Activated naive CD8-positive, alpha-beta T cell treated with anti-CD3 and anti-CD28 coated beads, Interleukin-2, amount 50 U/mL, for 16 hours (primary cell): ENCODE results near the gene SNW1.
"Not testable (repeated sequence)": the region's sequence is repeated elsewhere in the genome, so short reads cannot be mapped to it uniquely, and the experiment has no call there.

ENCODE experiments used
- DNase-seq: peaks from one replicate; pipeline ENCODE4 v3.0.0-alpha.2; 2020; ENCODE audit warnings: low read depth, low spot score

SNW1 gene

DNA sequence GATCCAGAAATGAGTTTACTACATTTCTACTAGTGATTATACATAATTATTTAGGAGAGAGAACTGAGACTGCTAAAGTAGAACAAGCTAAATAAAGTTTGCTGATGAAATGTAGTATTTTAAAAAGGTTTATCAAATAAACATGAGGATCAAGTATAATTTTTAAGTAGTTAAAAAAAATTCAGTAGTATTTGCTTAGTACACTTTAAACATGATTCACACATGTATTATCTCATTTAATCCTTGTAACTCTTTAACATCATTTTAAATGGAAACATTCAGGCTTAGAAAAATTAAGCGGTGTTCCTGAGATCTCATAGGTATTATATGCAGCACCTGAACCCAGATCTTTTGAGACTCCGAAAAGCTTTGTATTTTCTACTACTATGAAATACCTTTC, 8.7 kb downstream of the SNW1 start:
- DNase-seq = no peak

DNA sequence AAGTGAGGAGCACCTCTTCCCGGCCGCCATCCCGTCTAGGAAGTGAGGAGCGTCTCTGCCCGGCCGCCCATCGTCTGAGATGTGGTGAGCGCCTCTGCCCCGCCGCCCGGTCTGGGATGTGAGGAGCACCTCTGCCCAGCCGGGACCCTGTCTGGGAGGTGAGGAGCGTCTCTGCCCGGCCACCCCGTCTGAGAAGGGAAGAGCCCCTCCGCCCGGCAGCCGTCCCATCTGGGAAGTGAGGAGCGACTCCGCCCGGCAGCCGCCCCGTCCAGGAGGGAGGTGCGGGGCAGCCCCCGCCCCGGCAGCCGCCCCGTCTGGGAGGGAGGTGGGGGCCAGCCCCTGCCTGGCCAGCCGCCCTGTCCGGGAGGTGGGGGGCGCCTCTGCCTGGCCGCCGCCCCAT, 13.5 kb downstream of the SNW1 start:
- DNase-seq = not testable (repeated sequence)

DNA sequence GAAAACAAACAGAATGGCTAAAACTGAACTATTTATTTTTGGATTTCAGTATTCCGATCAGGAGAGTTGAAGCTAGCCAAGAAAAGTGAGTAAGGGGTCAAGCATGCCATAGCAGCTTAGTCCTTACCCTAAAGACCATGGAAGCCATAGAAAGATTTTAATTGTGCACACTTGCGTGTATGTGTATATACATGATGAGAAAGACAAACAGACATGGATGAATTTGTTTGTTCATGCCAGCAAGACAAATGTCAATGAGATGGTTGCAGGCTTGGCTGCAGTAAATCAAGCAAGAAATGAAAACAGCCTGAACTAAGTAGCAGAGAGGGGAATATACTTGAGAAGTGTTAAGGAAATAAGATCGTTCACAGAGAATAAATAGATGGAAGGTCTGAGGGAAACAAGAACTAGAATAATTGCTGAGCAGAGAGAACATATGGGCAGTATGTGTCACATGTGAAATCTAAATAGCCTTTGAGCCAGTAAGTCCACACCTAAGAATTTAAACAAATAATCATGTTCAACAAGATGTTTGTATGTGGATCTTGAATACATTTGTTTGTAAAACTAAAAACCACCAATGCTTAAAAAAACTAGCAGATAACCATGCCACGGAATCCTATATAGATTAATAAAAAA, 14.8 kb downstream of the SNW1 start:
- DNase-seq = no peak

DNA sequence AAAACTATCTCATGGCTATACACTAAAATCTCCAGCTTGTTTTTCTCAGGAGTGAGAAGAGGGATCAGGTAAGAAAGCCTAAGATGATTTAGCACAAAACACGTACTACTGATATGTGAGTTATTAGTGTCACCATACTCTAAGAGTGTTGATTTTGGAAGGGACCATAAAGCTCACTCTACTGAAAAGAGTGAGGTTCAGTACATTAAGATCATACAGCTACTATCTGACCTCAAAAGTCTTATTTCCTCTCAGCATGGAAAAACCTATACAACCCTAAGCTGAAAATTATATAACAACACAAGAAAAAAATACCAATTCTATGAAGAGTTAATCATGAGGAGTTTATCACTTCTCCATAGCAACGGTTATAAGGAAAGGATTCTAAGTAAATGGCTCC, 19.5 kb downstream of the SNW1 start:
- no peak for DNase-seq

DNA sequence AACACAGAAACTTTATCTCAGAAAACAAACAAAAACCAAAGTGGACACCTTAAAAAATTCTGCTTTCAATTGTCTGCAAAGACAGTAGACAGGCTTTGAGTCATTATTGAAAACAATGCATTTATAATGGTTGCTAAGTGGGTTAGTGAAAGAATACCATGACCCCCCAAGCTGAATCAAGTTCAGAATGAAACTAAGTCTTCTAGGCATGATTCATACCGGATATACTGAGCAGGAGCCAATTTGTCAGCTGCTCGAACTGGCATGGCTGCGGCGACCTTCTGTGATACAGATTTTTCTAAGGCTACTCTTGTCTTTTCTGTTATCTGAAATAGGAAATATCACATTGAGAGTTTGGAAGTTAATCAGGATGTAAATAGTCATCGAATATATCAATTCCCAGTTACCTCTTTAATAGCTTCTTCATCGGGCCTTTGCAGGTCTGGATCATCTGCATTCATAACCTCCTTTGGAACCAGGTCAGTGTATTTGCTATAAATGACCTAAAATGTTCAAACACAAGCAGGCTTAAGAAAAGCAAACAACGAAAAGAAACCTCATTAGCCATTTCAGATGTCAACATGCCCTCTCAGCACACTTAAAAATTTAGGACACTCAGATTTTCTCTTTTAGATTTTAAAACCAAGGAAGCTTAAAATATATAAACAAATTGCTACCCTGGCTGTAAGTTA, 22.3 kb downstream of the SNW1 start:
- no peak for DNase-seq

DNA sequence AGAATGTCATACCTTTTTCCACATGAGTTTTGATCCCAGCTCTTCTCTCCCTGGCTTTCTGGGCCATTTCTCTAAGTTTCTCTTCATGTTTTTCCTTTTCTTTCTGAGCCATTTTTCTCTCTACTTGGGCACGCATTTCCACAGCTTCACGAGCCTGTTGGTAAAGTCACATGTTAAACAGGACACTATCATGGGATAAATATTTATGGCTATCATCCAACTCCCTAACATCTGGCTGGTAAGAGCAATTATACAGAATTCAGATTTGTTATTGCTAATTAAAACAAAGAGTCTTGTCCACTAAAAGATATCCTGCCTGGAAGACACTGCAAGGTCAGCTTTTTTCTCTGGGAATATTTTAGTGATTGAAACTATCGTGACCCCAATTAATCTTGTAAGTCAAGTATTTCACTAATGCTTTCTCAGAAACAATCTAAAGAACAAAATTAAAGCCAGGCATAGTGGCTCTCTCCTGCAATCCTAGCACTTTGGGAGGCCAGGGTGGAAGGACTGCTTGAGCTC, 29.9 kb downstream of the SNW1 start:
- no peak for DNase-seq

DNA sequence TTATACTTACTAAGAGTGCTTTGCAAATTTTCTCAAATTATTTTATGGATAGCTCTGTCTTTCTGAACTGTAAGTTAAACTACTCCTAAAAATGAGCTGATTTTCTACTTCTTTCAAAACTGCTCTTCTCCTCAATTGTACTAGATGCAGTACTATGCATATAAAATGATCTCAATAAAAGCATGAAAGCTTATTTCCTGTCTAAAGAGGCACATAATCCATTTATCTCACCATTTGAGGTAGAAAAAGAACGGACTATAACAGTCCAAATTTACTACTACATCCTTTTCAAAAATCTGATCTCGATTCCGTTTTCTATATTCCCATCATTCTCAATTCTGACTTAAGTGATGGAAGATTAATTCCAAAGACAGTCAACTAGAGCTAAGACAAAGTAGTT, 38.7 kb downstream of the SNW1 start:
- DNase-seq = no peak

DNA sequence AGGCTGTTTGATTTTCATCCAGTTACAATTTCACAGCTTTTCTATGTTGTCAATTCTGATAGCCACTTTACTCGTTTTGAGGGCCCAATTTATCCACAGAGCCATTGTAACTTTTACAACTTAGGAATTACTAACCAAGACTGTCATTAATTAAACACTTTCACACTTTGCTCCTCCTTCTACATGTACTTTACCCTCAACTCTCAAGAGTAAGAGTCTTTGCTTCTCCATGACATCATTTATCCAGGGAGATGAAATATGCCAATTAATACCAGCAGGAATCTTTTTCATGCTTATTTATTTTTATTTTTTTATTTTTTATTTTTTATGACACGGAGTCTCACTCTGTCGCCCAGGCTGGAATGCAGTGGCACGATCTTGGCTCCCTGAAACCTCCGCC, 39.5 kb downstream of the SNW1 start:
- no peak for DNase-seq

DNA sequence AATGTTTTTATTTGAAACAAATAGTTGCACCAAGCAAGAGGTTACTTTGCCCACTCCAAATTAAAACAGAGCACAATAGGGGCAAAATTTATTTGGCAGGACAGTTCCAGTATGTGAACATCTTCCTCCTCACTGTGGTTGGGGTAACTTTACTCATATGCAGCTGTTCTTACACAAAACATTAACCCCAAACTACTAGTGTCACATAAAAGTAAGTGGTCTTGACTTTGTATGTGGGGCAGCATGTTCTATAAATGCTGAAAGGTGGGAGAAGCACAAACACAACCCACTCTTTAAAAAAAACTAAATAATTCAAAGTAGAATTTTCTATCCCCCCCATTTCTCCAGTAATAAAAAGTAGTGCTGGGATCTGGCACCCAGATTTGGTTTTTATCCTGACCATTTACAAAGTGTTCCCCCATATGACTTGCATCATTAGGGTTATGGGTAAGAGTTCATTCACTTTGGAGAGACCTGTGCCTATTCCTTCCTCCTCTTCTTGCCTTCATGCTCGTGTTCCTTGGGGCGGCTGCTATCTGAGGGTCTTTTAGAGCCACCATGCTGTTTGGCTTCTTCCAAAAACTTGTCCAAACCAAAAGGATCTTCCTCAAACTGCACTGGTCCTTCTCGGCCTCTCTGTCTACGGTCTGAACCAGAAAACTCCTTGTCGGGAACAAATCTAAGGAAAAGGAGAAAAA, 43.2 kb downstream of the SNW1 start:
- DNase-seq = no peak

DNA sequence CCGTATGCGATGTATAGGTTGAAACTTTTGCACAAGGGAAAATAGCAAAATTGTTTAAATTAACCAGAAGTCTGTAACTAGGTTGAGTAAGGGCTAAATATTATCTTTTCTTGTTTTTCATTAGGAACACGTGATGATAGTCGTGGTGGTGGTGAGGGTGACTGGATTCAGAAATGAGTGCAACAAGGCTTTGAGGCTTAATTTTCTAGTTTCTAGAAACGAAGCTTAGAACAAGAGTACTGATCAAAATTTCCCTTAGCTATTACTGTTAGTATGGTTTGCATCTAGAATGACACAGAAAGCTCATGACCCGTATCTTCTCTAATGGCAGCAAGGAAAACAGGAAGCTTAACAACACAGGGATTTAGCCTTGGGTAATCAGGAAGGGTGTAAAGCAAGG, 46.0 kb downstream of the SNW1 start:
- no peak for DNase-seq

DNA sequence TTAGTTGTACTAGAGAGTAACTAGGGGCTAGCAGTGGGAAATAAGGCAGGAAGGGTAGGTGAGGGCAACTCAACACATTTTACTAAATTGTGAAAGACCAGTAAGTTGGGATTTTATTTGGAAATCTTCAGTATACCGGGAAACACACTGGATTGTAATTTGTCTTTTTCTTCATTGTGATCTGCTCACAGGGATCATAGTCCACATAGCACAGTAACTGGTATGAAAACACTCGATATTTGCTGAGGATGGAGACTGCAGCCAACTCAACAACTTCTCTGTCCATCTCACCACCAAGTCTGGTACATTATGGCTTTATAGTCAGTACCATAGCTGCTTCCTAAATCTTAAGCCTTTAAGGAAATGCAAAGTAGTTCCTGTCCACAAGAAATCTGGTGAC, 50.6 kb downstream of the SNW1 start:
- no peak for DNase-seq

DNA sequence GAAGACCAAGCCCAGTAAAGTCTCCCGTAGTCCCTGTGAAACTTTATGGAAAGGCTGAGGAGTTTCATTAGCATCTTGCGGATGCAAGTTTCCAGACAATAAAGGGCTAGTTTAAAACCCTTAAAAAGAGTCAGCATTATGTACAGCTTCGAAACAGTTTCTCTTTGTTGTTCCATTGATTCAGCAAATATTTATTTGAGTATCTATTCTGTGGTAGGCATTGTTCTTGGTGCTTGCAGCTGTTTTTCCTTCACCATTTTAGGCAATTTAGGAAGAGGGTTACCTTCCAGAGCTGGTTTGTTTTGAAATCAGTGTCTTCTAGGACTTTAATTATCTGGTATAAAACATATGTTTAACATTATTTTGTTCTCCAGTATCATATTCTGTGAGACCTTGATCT, 51.5 kb downstream of the SNW1 start:
- no peak for DNase-seq

DNA sequence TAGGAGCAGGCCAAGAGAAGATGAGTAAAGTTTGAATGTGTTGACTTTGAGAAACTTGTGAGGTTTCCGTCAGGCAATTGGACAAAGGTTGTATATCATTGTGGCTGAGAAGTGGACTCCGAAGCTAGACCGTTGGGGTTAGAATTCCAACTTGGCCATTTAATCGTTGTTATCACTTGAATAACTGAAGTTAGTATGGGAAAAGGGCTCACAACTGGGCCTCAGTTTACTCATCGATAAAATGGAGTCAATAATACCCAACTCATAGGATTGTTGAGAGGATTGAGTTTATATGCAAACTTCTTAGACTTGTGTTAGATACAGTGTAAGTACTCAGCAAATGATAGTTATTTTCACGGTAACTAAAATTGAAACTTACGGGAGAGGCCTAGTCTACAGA, 52.2 kb downstream of the SNW1 start:
- no peak for DNase-seq

DNA sequence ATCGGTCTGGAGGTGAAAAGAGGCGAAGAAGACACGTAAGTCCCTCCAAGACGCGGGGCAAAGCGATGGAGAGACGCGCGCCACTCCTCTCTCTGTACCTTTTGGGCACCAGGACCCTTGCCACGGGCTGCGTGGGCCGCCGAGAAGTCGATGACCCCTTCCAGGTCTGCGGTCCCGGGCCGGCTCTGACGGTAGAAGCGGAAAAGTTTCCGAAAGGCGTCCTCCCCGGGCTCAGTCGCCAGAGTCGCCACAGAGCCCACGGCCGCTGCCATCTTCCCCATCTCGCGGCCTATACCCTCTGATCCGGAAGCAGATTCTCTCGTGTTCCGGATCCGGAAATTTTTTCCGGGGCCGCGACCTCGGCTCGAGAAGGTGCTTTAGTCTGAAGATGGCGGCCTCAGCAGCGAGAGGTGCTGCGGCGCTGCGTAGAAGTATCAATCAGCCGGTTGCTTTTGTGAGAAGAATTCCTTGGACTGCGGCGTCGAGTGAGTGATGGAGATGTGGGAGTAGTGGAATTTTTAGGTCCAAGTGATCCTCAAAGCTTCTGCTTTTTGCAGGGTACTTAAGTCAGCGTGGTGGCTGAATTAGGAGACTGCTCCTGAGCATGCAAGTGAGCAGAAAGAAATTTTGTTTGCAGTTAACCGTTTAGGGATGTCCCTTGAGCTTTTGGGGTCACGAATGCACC, 53.1 kb downstream of the SNW1 start, which contains the start of the genes ALKBH1 and SLIRP:
Gene ALKBH1, minus strand, starts transcription at position 300 of the 685 bp plus-strand sequence. Its CDS starts 19 bp downstream, at position 281.
Gene SLIRP, plus strand, starts transcription at position 380 of the 685 bp plus-strand sequence. Its CDS starts 9 bp downstream, at position 389.
- DNase-seq = peak; percentile 73

DNA sequence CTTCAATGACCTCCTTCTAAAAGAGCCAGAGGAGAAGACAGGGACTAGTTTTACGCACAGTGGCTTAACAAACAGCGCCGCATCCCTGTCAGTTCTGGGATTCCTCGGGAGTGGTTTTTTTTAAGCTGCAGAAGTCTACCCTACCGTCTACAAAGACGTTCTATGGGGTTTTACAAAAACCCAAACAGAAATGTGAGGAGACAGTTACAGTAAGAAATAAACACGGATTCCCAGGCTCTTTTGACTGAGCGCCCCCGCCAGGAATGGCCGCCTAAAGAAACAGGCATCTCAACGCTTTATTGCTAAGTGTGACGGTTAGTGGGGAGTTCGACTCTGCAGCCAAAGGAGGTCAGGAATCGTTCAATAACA, 53.6 kb downstream of the SNW1 start:
- DNase-seq = no peak

DNA sequence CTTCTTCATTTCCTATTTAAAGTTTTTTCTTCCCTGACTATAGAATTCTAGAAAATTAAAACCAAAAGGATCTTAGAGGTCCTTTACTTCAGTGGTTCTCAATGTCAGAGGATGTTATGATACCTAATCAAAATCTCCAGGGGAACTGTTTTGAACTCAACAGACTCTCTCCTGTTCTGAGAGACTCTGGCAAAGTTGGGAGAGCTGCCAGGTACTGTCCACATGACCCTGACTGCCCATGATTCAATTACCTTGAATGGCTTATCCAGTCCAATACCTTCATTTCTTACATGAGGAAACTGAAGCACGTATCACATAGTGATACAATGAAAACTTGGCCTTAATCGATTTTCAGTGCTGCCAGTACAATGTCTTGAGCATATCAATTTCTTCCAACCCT, 69.7 kb downstream of the SNW1 start:
- no peak for DNase-seq

DNA sequence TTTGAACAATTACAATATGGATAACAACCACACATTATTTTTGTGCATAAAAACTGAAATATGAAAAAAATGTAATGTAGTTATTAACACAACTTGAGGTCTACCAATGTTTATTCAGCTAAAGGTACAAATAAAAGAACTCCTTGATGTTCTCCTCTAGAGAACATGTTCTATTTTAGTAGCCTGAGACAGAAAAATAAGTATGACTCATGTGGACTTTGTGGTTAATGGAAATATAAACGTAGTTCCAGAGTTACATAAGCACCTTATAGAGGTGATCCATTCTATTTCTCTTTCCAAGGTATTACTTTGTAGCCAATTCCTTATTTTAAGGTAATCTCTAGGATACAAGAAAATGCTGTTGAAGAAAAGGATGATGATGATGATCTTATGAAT, 78.8 kb downstream of the SNW1 start:
- no peak for DNase-seq

DNA sequence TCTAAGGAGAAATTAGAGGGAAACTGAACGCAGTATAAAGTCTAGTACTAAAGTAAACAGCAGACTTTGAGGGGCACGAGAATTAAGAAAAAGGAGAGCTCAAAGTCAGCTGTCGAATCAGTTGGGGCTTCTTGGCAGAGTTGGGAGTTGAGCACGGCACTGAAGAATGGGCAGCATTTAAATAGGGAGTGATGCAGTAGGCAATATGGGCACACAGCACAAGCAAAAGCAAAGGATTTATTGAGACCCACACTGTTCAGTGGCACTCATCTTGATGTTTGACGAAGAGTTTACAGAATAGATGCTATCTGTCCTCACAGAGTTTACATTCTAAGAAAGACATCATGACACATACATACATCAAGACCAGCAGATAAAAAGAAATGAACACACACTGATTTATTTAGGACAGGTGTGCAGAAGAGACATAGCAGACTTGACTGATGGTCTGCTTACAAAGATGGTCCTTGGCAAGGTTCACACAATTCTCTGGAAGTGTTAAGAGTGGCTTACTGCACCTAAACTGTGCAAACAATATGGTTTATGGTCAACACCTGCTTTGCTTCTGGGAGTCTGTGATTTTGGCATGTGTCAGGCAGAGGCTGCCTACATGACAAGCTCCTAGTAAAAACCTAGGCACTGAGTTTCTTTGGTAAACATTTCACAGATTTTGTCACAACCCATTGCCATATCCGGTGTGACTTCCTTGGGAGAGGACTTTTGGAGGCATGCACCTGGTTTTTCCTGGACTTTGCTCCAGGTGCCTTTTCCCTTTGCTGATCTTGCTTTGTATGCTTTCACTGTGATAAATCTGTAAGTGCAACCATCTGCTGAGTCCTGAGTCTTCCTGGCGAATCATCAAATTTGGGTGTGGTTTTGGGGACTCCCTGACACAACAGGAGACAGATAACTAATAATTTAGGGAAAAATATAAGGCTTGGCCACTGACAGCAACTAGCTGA, 79.5 kb downstream of the SNW1 start:
- DNase-seq = no peak

DNA sequence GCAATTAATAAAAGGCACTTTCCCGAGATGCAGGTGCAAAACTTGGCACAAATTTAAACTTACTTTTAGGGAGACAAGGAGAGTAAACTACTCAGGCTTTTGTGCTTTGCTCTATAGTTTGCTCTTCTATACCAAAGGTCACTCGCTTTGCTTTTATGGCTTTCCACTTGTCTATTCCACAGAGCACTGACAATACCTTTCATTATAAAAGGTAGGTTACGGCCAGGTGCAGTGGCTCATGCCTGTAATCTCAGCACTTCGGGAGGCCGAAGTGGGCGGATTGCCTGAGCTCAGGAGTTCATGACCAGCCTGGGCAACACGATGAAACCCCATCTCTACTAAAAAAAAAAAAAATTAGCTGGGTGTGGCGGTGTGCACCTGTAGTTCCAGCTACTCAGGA, 86.0 kb downstream of the SNW1 start:
- no peak for DNase-seq

DNA sequence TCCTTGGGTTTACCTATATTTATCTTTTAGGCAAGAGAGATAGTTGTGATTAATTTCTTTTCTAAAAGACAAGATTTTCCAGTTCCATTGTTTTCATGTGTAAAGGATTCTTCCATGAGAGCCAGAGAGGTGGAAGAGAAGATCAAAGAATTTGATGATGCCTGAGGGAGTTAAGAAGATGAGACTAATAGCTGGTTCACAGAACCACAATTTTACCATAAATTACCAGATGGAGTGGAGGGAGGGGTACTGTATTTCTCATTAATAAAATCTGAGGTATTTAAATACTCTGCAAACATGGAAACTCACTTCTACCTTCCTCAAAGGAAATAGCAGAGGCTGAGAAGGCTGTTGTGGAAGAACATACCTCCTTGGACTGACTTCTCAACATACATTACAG, 87.8 kb downstream of the SNW1 start:
- DNase-seq = no peak
